ENCODE results near the gene OR2V2. TPM values are rescaled to one million over a fixed set of nuclear protein-coding genes. Genes with fewer than 3 reads are reported as not detected.

The OR2V2 gene
- total and polyA plus RNA-seq, 2 donors (not counting 3 experiments of a cell fraction or from before 2014, with no cell fraction given) = not detected

DNA sequence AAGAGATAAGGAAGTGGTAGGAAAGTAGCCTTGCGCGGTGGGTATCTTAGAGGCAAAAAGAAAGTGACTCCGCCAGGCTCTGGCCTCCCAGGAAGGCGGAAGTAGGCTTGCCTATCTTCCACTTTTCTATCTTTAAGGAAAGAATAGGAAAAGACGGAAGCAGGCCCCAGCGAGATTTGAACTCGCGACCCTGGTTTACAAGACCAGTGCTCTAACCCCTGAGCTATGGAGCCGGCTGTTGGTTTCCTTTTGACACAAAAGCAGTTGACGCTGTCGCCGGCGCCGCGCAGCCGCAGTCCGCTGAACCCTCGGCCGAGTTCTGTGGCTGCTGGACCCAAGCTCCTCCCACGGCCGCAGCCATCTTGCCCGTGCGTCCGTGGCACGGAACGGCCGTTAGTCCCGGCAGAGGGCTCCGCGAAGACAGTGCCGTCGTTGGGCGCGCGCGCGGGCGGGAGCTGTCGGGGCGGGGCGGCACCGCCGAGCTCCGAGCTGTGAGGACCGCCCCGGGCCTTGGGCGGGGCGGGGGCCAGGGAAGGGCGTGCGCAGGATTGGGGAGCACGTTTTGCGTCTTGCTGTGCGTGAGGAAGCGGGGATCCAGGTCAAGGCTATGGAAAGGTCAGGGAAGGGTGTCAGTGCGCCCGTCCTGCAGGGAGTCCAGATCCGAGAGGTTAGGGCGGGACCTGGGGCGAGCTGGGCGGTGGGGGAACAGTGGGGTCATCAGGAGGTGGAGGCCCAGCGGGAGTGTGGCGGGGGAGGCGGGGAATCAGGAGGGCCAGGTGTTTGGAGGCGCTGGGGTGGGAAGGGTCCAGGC, 44.3 kb downstream of the OR2V2 start:
- dilution Hi-C loops (cut with MboI; ENCODE audit: extremely low pct_ligation_motif_present, low sequenced_read_pairs) (no loop called here), intact Hi-C loops (cut with micrococcal nuclease) (loop anchor here (1.0 kb wide), 4 partner anchors 15 to 53 kb away; partner anchors contain the start of gene TRIM41)
- H3K27ac ChIP-seq (ENCODE audit: insufficient read depth, low read depth, low read length) = peak overlapping the region; percentile 23
- BruUV-seq (replicated peaks) = no TSS peak
- no peaks in the 10 kb centered on the region for H4K20me1 ChIP-seq (replicated peaks; ENCODE audit: control insufficient read depth, extremely low read depth, insufficient read depth, low read length)
- DNase-seq (ENCODE audit: low read depth, low spot score) (peak; percentile 97), FAIRE-seq (peak; percentile 87)
- peak overlapping the region; percentile 73 to 91 (median 86) for H3K4me3 ChIP-seq (replicated peaks in 1 of 3; ENCODE audit: insufficient read depth in 1 of 3, low read depth in 1 of 3, low read length in 3 of 3)
- H2AFZ ChIP-seq (ENCODE audit: low read depth, low read length) = peak overlapping the region; percentile 96
- CTCF ChIA-PET = interaction anchor here (0.8 to 10.2 kb wide), 5 partner anchors 13 to 70 kb away, joined by 3 to 95 read pairs (median 3); partner anchors contain the start of genes TRIM52 and TRIM7
- H3K27me3 ChIP-seq (ENCODE audit: control insufficient read depth in 2 of 2, insufficient read depth in 2 of 2, low read length in 2 of 2) = no peaks in the 10 kb centered on the region
- no peaks in the 10 kb centered on the region for H3K79me2 ChIP-seq (ENCODE audit: control insufficient read depth, insufficient read depth, low read length)
- peak overlapping the region; percentile 71 for H3K9ac ChIP-seq (replicated peaks; ENCODE audit: extremely low read depth, insufficient read depth, low read length)
- TF ChIP-seq, protein P1, sequence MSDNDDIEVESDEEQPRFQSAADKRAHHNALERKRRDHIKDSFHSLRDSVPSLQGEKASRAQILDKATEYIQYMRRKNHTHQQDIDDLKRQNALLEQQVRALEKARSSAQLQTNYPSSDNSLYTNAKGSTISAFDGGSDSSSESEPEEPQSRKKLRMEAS (IDR thresholded peaks at IDR 0.05; ENCODE audit: insufficient read depth, insufficient read length) = no peak
- TF ChIP-seq POLR2A (IDR thresholded peaks at IDR 0.05; ENCODE audit: low read depth, low read length) (peak; percentile 93), MYC (IDR thresholded peaks at IDR 0.05; ENCODE audit: low read depth, low read length) (no peak), FOS (IDR thresholded peaks at IDR 0.05; ENCODE audit: borderline replicate concordance, insufficient read depth, low read length) (no peak), POLR2AphosphoS5 (IDR thresholded peaks at IDR 0.05; ENCODE audit: insufficient read depth, low read depth, low read length) (peak; percentile 73), GATA2 (IDR thresholded peaks at IDR 0.05; ENCODE audit: insufficient read depth, insufficient read length, low read depth, low read length) (no peak), JUN (IDR thresholded peaks at IDR 0.05; ENCODE audit: borderline replicate concordance, insufficient read depth, insufficient read length, low read depth) (no peak), EZH2 (IDR thresholded peaks at IDR 0.05; ENCODE audit: borderline replicate concordance, low read depth, low read length, severe bottlenecking) (no peak)
- TF ChIP-seq, protein P2, sequence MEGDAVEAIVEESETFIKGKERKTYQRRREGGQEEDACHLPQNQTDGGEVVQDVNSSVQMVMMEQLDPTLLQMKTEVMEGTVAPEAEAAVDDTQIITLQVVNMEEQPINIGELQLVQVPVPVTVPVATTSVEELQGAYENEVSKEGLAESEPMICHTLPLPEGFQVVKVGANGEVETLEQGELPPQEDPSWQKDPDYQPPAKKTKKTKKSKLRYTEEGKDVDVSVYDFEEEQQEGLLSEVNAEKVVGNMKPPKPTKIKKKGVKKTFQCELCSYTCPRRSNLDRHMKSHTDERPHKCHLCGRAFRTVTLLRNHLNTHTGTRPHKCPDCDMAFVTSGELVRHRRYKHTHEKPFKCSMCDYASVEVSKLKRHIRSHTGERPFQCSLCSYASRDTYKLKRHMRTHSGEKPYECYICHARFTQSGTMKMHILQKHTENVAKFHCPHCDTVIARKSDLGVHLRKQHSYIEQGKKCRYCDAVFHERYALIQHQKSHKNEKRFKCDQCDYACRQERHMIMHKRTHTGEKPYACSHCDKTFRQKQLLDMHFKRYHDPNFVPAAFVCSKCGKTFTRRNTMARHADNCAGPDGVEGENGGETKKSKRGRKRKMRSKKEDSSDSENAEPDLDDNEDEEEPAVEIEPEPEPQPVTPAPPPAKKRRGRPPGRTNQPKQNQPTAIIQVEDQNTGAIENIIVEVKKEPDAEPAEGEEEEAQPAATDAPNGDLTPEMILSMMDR (IDR thresholded peaks at IDR 0.05; ENCODE audit: extremely low read depth in 1 of 2, insufficient read depth in 1 of 2, low read depth in 1 of 2, low read length in 2 of 2) = no peak
- peak overlapping the region; percentile 79 for H3K4me2 ChIP-seq (ENCODE audit: insufficient read depth, low read length)
- POLR2A ChIA-PET = interaction anchor here (0.5 to 1.8 kb wide), 5 partner anchors 13 to 1369 kb away, joined by 3 to 11 read pairs (median 5); partner anchors contain the start of gene RACK1
- H3K36me3 ChIP-seq (ENCODE audit: control insufficient read depth in 2 of 2, extremely low read depth in 1 of 2, insufficient read depth in 2 of 2, low read length in 2 of 2) = no peaks in the 10 kb centered on the region
- H3K4me1 ChIP-seq (ENCODE audit: control insufficient read depth, extremely low read depth, insufficient read depth, low read length) = peaks cover 18% of the 10 kb centered on the region
- no peaks in the 10 kb centered on the region for H3K9me3 ChIP-seq (replicated peaks; ENCODE audit: control insufficient read depth, insufficient read depth, low read length)
- H3K9me1 ChIP-seq (replicated peaks; ENCODE audit: control insufficient read depth, extremely low read depth, insufficient read depth, low read length) = no peaks in the 10 kb centered on the region

Measured in endothelial cell of umbilical vein (primary cell).